NOMO-1 treated with DMSO at 0.1 percent for 48 hours (cell line): Measurements from ENCODE around the gene CLPX.
"Not testable (repeated sequence)": the region's sequence is repeated elsewhere in the genome, so short reads cannot be mapped to it uniquely, and the experiment has no call there.

ENCODE experiments used
- DNase-seq: peaks from one replicate; lab custom pipeline; 2025; ENCODE audit not compliant: unreplicated experiment; lab: John Stamatoyannopoulos, UW

Gene CLPX

GRCh38 chr15:65206750-65207149 is 21.6 kb upstream of the CLPX start:
- DNase-seq: no peak

- no peak for DNase-seq
Measured at GRCh38 chr15:65204931-65205660, 20.0 kb upstream of the CLPX start.

- DNase-seq: no peak
Measured at GRCh38 chr15:65204236-65204930, 19.2 kb upstream of the CLPX start.

GRCh38 chr15:65201918-65202317 is 16.8 kb upstream of the CLPX start:
- no peak for DNase-seq

GRCh38 chr15:65198571-65198970 is 13.4 kb upstream of the CLPX start:
- no peak for DNase-seq

GRCh38 chr15:65197337-65197645 is 12.1 kb upstream of the CLPX start:
- no peak for DNase-seq

GRCh38 chr15:65196637-65197336 is 11.6 kb upstream of the CLPX start:
- DNase-seq: no peak

- DNase-seq: no peak
Measured at GRCh38 chr15:65195548-65195923, 10.4 kb upstream of the CLPX start.

- no peak for DNase-seq
Measured at GRCh38 chr15:65194826-65195547, 9.8 kb upstream of the CLPX start.

- no peak for DNase-seq
Measured at GRCh38 chr15:65192016-65192415, 6.9 kb upstream of the CLPX start.

GRCh38 chr15:65189102-65189740 is 4.1 kb upstream of the CLPX start:
- DNase-seq: peak; percentile 37

GRCh38 chr15:65188472-65188871 is 3.3 kb upstream of the CLPX start:
- DNase-seq: not testable (repeated sequence)

- peak; percentile 29 for DNase-seq
Measured at GRCh38 chr15:65184305-65184867, 756 bp downstream of the CLPX start.

GRCh38 chr15:65183865-65184159 is 1.3 kb downstream of the CLPX start:
- DNase-seq: no peak

GRCh38 chr15:65182538-65182937 is 2.6 kb downstream of the CLPX start:
- no peak for DNase-seq

GRCh38 chr15:65181582-65182353 is 3.4 kb downstream of the CLPX start:
- DNase-seq: not testable (repeated sequence)

- no peak for DNase-seq
Measured at GRCh38 chr15:65180167-65180566, 5.0 kb downstream of the CLPX start.

- no peak for DNase-seq
Measured at GRCh38 chr15:65177901-65178300, 7.2 kb downstream of the CLPX start.

- DNase-seq: no peak
Measured at GRCh38 chr15:65176056-65176455, 9.1 kb downstream of the CLPX start.

- no peak for DNase-seq
Measured at GRCh38 chr15:65175511-65175910, 9.6 kb downstream of the CLPX start.
